Adrenal gland (tissue), 12 donors: Measurements from ENCODE around the gene PTPRN2. TPM values are rescaled to one million over a fixed set of nuclear protein-coding genes. Genes with fewer than 3 reads are reported as not detected.
"Not testable (repeated sequence)": the region's sequence is repeated elsewhere in the genome, so short reads cannot be mapped to it uniquely, and the experiment has no call there.

ENCODE experiments used
- DNase-seq, 7 donors: peaks; one replicate each; pipeline ENCODE4 v3.0.0-alpha.2; 2019 to 2020
- H3K27ac ChIP-seq, 5 donors: fragments of 200-600 bp; sonication (generic) in 4 of 5; 1 replicate in 3 of 5; 2 replicates in 2 of 5; pipeline versions ENCODE4 v1.5.1 to v1.8.0; 2016 to 2020; ENCODE audit warnings: mild to moderate bottlenecking in 1 of 5
- H3K27me3 ChIP-seq: fragments of 200-600 bp; 2 replicates; pipeline ENCODE4 v1.8.0; 2021
- H3K36me3 ChIP-seq, 2 donors: fragments of 200-600 bp; replicated peaks in 1 of 2; 1 replicate in 1 of 2; 2 replicates in 1 of 2; pipeline versions ENCODE4 v1.5.1 to v1.8.0; 2018 to 2022
- H3K4me1 ChIP-seq, 2 donors: fragments of 200-600 bp; replicated peaks in 1 of 2; 1 replicate in 1 of 2; 2 replicates in 1 of 2; pipeline versions ENCODE4 v1.5.1 to v1.8.0; 2018 to 2021
- H3K4me3 ChIP-seq, 4 donors: fragments of 200-600 bp; sonication (generic) in 3 of 4; one replicate each; pipeline ENCODE4 v1.5.1; 2016 to 2018
- H3K9me3 ChIP-seq, 3 donors: fragments of 200-600 bp; sonication (generic) in 1 of 3; replicated peaks in 1 of 3; 1 replicate in 2 of 3; 2 replicates in 1 of 3; pipeline versions ENCODE4 v1.5.1 to v1.8.0; 2016 to 2021
- CTCF ChIP-seq, 6 experiments: fragments of 450-650 bp in 4 of 6; fragments of 200-600 bp in 2 of 6; sonication (generic) in 1 of 6; IDR thresholded peaks; 1 replicate in 5 of 6; 2 replicates in 1 of 6; pipeline versions ENCODE4 v1.5.1 to v1.8.0; 2016 to 2021; ENCODE audit warnings: antibody characterized with exemption in 6 of 6, mild to moderate bottlenecking in 2 of 6, moderate library complexity in 1 of 6
- POLR2A ChIP-seq, 2 donors: fragments of 450-650 bp; IDR thresholded peaks; one replicate each; pipeline ENCODE4 v1.6.1; 2017; ENCODE audit warnings: antibody characterized with exemption in 2 of 2, mild to moderate bottlenecking in 2 of 2, moderate library complexity in 1 of 2
- WGBS, 4 donors: extraction: QIAGEN DNeasy Blood & Tissue Kit in 2 of 4; methylation state at CpG; one replicate each; pipeline versions ENCODE4 v1.1.5 to v1.1.7; 2013 to 2017; 5-methylcytosine and 5-hydroxymethylcytosine counted together
- intact Hi-C, 2 donors: fragments of 100-400 bp; cut with DNase I; formaldehyde crosslinking; loops; one replicate each; pipeline versions ENCODE4 v1.14.1 to v1.15.0; 2022 to 2023
- polyA plus RNA-seq, 3 donors: library from polyadenylated mRNA; stranded (reverse); fragments of 200-250 nt in 2 of 3; fragments of 350-450 nt in 1 of 3; fragmentation: Illumina TruSeq in 1 of 3; extraction: RNeasy Lipid Tissue Mini Kit (QIAGEN cat#74804) in 1 of 3; gene quantifications; one replicate each; pipeline ENCODE4 v1.2.3, GENCODE V29; 2013 to 2014
- total RNA-seq, 9 donors: library from RNA; depleted of rRNA in 4 of 9; stranded (reverse); fragments of >200 nt in 4 of 9; fragments of 120-200 nt in 1 of 9; fragmentation: NEBNext Ultra II Directional in 1 of 9; extraction: Animal tissue kit (Norgen Biotek cat#: 25700) in 1 of 9; gene quantifications; one replicate each; pipeline versions ENCODE4 v1.1.0 to v1.2.4, GENCODE V29; 2013 to 2023
- donor health status: healthy with polysubstance abuse.
- donor health status: Bipolar disorder and iron deficiency.
- donor health status: DM: yes; HTN: yes; CAD: no.
- donor health status: DM: no; HTN: no; CAD: no.
- donor health status: DM: no; HTN: no; CAD: no.
- donor health status: DM: yes; HTN: yes; CAD: no.

The PTPRN2 gene
- total and polyA plus RNA-seq, 12 donors, result 2.2 to 16.2 (median 3.4) TPM

- TF ChIP-seq POLR2A (IDR thresholded peaks at IDR 0.05) (no peak), CTCF (IDR thresholded peaks at IDR 0.05) (no peak)
- no peaks in the 10 kb centered on the region for H3K4me1 ChIP-seq
- no peak overlapping the region for H3K4me3 ChIP-seq
- no peak for DNase-seq
- no peaks in the 10 kb centered on the region for H3K27me3 ChIP-seq
- WGBS, 4 donors, result 69 to 79% (median 76%) methylated on average over 11 of the region's 11 CpGs
- intact Hi-C loops, result no loop called here
- H3K27ac ChIP-seq, result no peak overlapping the region
- H3K9me3 ChIP-seq, result no peaks in the 10 kb centered on the region
- no peaks in the 10 kb centered on the region for H3K36me3 ChIP-seq
Measured at GRCh38 chr7:157898261-157898660, 689.4 kb downstream of the PTPRN2 start.

DNA sequence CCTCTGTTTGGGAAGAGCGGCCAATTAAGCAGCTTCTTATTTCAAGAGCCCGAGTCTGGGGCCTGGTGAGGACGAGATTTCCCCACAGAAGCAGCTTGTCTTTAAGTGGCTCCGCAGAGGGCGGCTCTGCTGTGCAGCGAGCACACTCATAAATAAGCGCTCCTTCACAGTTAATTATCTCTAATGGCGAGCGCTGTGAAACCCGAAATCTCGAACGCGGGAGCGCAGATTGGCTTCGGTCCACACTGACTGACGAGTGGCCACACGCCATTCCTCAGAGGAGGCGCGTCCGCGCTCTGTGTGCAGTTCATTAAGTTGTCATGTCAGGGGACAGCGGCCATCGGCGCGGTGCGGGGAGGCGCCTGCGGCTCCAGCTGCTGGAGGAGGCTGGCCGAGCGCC is 689.9 kb downstream of the PTPRN2 start:
- no peak overlapping the region for H3K4me3 ChIP-seq
- TF ChIP-seq CTCF (IDR thresholded peaks at IDR 0.05), result no peak
- no peak for TF ChIP-seq POLR2A (IDR thresholded peaks at IDR 0.05)
- no peaks in the 10 kb centered on the region for H3K27me3 ChIP-seq
- H3K27ac ChIP-seq, result no peak overlapping the region
- DNase-seq, result no peak
- intact Hi-C loops, result no loop called here
- no peaks in the 10 kb centered on the region for H3K4me1 ChIP-seq
- no peaks in the 10 kb centered on the region for H3K9me3 ChIP-seq
- no peaks in the 10 kb centered on the region for H3K36me3 ChIP-seq
- 75 to 84% (median 83%) methylated on average over 24 to 30 of the region's 30 CpGs for WGBS, 4 donors

DNA sequence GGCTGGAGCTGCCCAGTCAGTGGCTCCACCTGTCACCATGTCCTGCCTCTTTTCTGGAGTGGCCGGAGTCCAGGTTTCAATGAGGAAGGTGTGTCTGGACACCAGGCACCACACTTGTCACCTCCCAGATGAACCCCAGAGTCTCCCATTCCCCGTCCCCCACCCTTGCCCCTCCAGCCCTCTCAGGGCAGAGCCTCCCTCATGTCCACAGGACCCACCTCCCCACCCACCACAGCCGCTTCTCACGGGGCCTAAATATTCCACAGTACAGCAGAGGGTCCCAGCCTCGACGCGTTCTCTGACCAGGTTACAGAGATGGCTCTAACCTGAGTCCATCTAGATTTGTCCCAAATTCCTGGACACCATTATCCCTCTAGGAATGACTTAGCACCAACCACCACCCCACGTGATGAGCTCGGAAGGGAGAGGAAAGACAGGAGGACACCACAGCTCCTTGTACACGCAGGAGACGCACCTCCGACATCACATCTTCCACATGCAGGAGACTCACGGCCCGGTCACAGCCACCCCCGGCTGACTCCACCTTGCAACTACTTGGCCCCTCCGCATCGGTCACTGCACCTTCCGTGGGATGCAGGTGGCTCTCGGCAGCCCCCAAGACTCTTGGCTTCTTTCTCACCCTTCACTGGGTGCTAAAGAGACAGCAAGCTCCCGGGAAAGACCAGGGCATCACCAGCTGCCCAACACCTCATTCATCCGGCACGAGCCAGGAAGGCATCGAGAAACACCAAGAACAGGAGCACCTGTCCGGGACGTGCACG is 690.7 kb downstream of the PTPRN2 start:
- 84 to 90% (median 88%) methylated on average over 25 to 26 of the region's 26 CpGs for WGBS, 4 donors
- Histone ChIP-seq H3K27ac (no peak overlapping the region), H3K27me3 (no peaks in the 10 kb centered on the region), H3K4me1 (no peaks in the 10 kb centered on the region), H3K36me3 (no peaks in the 10 kb centered on the region), H3K4me3 (no peak overlapping the region), H3K9me3 (no peaks in the 10 kb centered on the region)
- DNase-seq, result no peak
- intact Hi-C loops, result no loop called here
- TF ChIP-seq POLR2A (IDR thresholded peaks at IDR 0.05), result no peak
- no peak for TF ChIP-seq CTCF (IDR thresholded peaks at IDR 0.05)

DNA sequence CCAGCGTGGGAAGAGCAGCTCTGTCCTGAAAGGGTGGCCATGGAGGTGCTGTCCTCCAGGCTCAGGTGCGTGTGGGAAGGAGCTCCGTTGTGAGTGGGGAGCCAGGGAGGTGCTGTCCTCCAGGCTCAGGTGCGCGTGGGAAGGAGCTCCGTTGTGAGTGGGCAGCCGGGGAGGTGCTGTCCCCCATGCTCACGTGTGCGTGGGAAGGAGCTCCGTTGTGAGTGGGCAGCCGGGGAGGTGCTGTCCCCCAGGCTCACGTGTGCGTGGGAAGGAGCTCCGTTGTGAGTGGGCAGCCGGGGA is 691.3 kb downstream of the PTPRN2 start:
- H3K36me3 ChIP-seq, H3K27me3 ChIP-seq, H3K9me3 ChIP-seq, H3K27ac ChIP-seq, intact Hi-C loops, DNase-seq, H3K4me3 ChIP-seq, H3K4me1 ChIP-seq: not testable (repeated sequence)
- 80 to 91% (median 85%) methylated on average over 6 to 15 of the region's 15 CpGs for WGBS, 4 donors
